NCI-H774 (cell line): ENCODE measurements around the gene CD164L2.
A peak's percentile ranks its signal among the peaks of the same experiment; 100 is the strongest.
"Not testable (repeated sequence)": the region's sequence is repeated elsewhere in the genome, so short reads cannot be mapped to it uniquely, and the experiment has no call there.

Source experiments
- DNase-seq: peaks from one replicate; lab custom pipeline; 2025; lab: John Stamatoyannopoulos, UW

CD164L2 gene

DNA sequence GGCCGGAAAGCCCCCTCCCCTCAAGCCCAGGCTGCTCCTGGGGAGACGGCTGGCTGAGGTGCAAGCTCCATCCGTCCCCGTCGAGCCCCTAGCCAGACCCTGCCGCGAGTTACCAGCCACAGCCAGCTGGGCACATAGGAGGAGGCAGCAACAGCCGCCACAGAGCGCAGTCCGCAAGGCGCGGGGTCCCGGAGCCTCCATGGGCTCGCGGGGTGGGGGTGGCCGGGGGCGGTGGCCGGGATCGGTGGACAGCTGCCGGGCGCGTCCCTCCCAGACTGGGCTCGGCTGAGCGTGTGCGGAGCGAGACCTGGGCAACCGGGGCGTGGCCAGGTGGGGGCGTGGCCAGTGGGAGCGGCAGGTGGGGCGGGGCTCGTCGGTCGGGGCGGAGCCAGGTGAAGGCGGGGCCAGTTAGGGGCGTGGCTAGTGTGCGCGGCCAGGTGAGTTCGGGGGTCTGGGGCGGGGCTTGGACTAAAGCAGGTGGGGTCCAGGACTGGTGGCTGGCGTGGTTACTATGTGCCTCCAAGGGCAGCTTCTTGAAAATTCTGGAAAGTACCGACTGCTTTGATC, at the start of gene CD164L2:
Gene CD164L2, minus strand, starts transcription at position 295 of the 567 bp plus-strand sequence. Its CDS starts 94 bp downstream, at position 201.
- DNase-seq: peak; percentile 9

DNA sequence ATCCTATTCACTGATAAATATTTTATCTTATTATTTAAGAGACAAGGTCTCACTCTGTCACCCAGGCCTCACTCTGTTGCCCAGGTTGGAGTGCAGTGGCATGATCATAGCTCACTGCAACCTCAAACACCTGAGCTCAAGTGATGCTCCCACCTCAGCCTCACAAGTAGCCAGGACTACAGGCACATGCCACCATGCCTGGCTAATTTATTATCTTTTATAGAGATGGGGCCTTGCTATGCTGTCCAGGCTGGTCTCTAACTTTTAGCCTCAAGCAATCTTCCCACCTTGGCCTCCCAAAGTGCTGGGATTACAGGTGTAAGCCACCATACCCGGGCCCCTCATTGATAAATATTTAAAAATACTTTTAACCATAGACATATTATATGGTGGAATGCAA, 49.6 kb upstream of the CD164L2 start:
- not testable (repeated sequence) for DNase-seq

DNA sequence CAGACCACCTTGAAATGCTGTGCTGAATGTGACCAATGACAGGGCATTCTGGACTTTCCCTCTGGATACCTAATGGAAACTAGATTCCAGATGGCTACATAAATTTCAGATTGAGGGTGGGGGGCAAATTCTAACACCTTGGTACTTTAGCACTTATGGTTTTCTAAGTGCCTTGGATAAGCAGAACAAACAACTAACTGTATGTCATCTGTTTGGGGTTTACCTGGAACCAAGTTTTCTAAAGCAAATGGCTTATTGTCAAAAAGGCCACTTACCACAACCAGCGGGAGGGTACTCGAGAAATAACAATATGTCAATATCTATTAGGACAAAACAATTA, 48.4 kb upstream of the CD164L2 start:
- no peak for DNase-seq

DNA sequence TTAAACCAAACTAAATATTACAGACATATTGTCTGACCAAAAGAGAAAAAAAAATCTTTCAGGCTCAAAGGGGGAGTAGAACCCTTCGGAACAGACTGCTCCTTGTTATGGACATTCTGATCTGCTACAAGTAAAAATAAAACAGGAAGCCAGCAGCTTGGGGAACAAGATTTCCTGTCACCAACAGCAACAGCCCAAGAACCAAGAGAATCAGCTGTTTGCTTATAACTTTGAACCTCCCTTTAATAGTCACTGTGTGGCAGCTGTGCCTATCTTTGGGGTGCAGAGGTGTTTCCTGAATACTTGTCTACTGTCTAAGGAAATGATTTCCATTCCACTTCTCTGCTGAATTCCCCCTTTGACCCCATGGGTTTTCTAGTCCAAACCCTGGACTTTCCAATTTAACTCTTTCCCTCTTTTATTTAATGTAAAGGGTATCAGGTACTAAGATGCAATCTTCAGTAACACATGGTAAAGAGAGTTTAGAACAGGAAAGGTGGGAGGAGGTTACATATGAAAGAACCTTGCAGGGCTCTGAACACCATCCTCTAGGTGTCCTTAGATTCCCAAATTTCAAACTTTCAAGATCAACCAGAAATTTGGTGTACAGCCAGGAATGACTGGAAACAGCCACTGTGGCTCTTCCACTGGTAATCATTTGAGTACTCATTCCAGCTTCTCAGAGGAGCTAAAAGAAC, 47.9 kb upstream of the CD164L2 start:
- no peak for DNase-seq

DNA sequence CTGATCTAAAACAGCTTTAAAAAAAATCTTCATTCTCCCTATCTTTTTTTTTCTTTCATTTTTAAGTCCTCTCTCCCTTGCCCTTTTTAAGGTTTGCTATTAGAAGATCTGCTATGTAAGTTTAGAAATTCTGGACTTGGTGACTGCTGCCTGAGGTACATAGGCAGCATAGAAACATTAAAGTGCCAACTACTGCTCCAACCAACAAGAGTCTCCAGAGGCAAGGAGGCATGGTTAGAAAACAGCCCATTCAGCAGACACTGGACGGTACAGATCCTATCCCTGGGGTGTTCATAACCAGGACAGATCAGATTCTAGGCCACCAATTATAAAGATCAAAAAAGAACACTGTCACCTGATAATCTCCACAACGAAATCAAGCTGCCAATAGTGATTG, 45.9 kb upstream of the CD164L2 start:
- DNase-seq: no peak

DNA sequence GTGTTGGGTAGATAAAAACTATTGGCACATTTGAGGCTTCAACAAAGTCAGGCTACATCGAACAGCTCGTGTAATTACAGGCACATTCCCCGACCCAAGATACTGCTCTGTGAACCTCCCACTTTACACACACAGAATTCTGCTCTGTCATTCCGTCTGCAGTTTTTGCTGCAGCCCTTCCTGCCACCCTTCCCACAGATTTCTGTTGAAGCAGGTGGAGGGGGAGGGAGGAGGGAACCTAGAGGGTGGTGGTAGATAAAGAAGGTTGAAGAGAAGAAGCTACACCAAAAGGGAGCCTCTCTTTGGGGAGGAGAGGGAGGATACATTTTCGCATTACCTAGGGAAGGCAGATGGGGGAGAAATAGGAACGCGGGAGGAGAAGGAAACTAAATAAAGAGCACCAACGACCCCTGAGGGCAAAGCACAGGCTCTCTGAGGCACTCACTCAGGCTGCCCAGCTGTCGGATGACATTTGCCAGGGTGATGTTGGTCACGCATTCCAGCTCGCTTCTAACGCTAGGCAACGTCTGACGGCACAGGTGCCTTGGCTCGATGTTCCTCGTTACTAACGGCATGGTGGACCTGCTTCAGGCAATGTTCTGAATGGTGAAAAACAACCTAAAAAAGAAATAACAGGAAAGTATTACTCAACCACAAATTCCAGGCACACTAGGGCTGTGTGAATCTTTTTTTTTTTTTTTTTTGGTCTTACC, 45.3 kb upstream of the CD164L2 start:
- no peak for DNase-seq

DNA sequence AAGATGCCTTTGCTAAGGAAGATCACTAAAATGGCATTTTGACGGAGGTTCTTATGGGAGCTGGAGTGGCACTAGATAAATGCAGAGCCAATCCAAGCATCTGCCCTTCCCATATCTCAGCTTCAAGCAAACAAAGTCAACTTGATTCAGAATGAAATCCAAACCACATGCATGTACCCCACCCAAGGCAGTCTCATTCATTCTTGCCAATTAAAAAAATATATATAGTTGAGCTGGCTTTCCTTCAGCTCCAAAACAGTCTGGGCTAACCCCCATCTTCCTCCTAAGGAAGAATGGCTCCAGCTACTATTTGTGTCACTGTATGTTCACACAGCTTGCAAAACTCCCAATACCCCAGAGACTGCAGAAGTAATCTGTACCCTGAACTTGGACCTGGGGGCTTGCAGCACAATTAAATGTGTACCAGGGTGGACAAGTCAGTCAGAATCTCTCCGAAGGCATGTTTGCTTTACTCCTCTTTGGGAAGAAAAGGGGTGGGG, 44.7 kb upstream of the CD164L2 start:
- no peak for DNase-seq

DNA sequence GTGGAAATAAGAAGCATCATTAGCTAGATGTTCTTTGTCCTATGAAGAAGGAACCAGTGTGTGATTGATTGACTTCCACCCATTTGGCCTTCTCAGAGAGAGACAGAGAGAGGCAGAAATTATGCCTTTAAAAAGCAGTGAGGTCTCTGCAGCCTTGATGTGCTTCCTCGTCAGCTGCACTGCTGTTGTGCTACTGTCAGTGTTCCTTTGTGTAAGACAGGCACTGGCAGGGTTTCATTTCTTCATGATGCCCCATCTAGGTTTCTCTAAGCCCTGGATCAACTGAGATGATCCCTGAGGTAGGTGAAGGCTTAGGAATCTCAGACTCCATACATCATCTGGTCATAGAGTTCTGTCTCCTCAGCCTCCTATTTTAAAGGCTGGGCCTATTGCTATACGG, 44.2 kb upstream of the CD164L2 start:
- no peak for DNase-seq

DNA sequence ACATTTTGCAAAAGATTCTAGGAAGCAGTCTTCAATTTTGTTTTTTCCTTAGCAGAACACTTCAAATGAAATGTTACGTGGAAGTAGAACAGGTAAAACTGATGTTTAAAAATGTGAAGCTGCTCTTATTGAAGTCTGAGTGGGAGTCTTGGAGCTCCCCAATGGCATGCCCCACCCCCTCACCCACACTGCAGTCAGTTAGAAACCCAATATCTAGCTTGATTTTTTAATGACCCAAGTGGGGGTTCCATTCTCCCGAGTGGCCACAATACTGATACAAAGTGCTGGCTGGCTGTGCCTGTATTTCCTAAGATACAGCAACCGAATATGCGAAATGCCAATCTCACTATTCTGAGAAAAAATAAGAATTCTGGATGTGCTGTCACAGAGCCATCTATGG, 40.6 kb upstream of the CD164L2 start:
- no peak for DNase-seq

DNA sequence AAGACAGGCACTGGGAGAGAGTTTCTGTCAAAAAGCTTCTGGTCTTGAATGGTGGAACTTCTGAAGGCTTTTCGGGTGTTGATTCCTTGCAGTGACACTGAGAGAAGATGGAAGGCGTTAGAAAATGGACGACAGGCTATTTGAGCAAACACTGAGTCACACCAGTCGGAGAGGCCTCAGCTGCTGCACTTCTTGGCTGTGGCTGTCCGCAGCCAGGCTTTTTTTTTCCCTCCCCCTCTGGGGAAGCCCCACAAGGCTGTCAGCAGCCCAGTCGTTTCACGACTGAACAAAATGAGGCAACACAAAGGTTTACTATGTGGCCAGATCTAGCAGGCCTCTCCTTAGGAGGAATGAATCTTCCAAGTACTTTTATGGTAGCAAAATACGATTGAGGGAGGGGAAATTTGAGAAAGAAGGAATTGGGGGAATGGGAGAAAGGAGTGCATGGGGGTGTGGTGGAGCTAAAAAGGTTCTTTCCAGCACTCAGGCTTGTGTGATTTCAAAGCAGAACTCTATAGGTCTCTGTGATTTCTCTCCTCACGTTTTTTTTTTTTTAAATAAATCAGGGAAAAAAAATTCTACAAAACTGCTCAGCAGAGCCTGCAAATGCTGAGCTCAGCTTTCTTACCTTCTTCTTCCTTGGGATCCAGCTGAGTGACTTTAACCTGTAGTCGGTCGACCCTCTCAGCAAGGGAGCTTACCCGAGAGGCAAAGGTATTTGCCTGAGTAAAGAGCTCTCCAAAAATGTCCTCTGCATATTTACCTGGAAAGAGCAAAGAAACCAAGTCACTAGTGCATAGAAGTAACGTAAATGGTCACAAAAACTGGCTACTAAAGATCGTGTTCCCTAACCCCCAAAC, 35.4 kb upstream of the CD164L2 start:
- no peak for DNase-seq

DNA sequence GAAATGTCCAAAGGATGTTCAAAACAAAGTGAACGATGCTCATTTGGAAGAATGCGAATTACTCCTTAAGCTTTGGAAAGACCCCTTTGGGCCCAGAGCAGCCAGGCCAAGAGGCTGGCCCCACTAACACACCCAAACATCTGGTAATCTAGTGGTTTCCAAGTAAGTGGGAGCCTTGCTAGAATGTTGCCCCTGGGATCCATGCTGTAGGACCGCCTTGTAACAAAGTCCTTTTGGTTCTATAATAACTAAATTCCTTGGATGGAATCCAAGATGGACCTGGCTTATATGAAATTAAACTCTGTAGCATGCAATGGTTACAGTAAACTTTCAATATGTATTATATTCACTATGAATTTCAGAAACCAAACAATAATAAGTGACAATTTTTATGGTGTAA, 34.6 kb upstream of the CD164L2 start:
- no peak for DNase-seq

DNA sequence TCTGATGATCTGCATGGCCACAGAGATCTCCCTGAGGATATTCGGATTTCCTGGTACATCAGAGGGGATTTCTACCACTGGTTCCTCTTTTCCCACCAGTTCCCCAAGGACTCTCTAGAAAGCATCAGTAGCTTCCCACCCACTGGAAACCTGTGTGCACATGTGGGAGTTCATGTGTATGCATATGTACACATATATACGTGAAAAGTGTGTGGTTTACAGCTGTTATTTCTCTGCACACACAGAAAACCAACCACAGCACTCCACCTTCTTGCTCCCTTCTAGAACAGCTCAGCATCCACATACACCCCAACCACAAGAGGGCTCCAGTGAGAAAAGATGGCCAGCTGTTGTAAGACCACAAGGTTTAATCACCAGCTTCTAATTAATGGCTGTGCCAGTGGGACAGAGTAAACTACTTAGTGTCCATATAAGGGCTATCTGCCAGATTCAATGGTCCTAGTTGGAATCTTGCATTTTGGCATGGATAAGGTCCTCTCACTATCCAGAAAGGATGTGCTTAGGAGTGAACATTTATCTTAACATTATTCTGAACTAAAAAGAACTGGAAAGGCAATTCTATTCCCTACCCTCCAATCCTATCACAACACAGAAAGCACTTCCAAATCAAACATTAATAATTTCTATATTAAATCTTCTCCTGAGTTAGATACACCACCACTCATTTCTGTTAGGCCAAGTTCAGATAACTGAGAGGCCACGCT, 33.4 kb upstream of the CD164L2 start:
- DNase-seq: no peak

DNA sequence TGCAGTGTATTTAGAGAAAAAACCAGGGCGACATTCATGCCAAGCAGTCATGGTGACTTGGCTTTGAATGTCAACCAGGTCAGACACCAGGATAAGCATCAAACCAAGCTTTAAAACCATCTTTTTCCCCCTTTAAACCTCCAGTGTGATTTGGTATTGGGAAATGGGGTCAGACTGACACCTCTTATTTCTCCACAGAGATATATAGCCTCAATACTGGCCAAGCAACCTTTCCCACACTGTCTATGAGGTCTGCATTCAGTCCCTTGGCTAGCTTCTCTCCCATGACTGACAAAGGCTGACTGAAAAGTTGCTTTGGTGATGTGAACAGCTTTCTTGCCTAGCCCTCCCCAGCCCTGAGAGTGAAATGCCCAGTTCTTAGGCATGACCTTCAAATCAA, 31.0 kb upstream of the CD164L2 start:
- no peak for DNase-seq

DNA sequence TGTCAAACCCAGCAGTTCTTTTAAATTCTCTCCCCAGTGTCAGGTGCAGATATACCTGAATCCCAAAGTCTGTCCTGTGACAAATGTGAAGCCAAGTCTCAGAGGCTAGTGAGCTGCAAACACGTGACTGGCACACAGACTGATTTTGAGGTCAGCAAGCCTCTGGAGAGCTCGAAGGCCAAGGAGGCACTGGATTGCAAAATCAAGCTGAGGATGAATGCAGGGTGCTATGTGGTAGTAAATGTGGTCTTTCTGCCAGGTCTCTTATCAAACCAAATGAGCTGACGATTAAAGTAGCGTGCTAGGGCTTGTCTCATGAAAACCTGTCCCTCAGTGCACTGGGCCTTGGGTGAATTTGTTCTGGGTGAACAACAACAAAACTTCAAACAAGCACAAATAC, 29.9 kb upstream of the CD164L2 start:
- no peak for DNase-seq

DNA sequence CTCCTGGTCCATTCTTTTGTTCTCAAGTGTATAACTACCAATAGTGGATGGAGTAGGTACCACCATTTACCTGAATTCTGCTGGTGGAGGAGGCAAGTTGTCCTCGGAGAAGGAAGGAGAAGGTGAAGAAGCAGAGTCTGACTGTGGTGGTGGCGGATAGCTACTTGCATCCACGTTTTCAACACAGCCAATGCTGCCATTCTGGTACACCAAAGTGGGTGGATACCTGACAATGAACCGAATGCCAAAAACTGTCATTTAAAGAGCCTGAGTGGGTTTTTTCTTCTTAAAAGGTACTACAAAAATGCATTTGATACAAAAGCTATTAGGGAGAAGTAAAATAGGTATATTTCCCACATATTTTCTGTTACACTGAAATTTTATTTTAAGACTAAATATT, 29.4 kb upstream of the CD164L2 start:
- no peak for DNase-seq

DNA sequence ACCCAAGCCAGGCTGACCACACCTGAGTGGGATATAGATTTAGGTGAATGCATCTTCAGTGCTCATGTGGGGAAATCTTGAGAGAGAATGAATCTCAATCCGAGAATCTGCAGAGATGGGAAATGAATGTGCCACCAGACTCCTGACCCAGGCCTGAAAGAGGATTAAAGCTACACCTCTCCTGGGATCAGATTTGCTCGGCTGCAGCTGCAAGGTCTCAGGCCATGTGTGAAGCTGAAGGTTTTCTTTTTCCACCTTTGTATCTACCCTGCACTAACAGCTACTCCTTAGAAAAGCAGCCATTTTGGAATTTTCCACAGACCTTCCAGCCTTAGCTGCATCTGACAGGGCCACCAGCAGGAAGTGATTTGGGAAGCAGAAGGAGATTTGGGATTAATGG, 27.6 kb upstream of the CD164L2 start:
- DNase-seq: no peak

DNA sequence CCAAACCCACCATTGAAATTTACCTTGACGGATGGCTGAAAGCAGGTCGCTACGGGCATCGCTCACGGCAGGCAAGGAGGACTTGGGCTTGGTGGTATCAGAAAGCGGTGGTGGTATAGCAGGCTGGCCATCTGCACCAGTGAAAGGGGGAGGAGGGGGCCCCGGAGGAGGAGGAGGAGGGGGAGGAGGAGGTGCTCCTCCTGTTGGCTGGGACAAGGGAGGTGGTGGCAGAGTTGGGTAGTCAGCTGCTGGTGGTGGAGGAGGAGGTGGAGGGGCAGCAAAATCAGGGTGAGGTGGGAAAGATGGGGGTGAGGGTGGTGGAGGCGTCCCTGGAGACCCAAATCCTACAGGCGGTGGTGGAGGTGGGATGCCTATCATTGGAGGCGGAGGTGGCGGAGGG, 26.5 kb upstream of the CD164L2 start:
- no peak for DNase-seq

DNA sequence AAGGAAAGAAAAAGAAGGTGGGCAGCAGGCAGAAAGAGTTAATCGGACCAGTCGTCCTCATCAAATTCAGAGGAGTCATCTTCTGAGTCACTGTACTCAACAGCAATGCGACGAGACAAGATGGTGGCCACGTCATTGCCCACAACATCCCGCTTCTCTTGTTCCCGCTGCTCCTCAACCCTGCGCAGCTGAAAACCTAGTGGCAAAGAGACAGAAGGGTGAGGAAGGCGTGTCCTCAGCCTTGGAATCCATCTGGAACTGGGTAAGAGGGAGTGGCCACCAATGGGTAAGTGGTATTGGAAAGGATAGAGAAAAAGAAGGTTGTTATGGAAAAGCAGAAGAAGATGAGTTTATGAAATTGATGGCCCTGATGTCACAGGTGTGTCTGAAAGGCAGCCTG, 25.0 kb upstream of the CD164L2 start:
- DNase-seq: no peak

DNA sequence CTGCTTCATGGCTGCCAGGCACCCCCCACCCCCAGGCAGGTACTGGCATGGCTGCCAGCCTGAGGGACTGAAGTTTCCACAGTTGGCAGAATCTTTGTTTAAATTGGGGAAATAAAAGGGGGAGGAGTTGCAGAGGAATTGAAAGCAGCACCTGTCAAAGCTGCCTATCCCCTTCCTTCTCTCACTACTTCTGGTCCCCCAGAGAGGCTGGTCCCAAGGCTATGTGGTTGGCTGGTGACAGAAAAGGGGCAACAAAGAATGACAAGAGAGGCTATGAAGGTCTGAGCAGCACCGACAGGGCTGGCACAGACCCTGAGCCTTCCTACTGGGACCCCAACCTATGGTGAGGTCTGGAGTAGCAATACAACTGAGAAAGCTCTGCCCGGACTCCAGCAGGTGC, 23.7 kb upstream of the CD164L2 start:
- not testable (repeated sequence) for DNase-seq

DNA sequence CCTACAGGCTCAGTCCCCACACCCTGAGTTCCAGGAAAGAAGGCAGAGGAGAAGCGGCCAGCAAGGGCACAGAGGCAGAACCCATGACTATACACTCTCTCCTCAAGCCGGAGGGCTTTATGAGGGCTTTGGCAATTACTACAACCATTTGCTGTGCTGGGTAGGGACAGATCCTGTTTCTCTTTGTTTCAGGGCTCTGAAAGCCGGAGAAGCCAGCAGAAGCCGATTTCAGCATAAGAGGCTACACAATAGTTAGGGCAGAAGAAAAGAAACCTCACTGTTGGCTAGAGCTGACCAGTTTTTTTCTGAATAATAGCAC, 23.2 kb upstream of the CD164L2 start:
- DNase-seq: no peak

DNA sequence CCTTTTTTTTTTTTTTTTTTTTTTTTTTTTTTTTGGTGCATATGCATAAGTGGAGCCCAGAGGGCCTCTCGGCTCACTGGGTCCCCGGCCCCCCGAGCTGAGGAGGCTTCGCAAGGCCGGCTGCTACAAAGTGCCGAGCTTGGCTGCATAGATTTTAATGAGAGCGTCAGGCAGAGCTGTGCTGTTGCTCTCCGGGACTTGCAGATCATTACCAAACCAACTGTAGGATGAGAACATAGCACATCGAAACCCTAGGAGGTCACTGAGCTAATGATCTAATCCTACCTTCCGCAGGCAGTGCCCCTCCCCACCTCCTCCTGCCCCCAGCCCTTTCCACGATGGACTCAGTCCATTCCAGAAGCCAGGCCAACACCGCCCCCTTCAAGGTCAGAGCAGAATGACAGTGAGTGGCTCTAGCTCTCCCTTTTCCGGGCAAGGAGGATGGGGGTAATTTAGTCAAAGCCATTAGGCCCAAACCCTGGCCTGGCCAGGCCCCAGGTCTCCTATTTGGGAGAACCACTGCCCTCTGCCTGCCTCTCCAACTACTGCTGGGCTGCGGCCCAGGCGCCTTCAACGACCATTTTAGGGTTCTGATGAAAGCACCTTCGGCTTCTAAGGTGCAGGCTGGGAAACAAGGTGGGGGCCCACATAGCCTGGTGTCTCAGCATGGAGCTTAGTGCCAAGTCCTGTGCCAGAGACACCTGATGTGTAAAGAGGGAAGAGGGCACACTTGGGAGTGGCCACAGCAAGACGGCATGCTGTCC, 22.6 kb upstream of the CD164L2 start:
- not testable (repeated sequence) for DNase-seq
